SK-N-MC (cell line): ENCODE data around the gene DOLK.
"Not testable (repeated sequence)": the region's sequence is repeated elsewhere in the genome, so short reads cannot be mapped to it uniquely, and the experiment has no call there.

Source experiments
- EZH2 ChIP-seq: fragments of 200-600 bp; sonication (generic); IDR thresholded peaks from one replicate; pipeline ENCODE4 v1.6.1; 2017; ENCODE audit warnings: antibody characterized with exemption
- POLR2AphosphoS5 ChIP-seq: IDR thresholded peaks from 2 replicates; pipeline ENCODE4 v1.6.1; 2012; ENCODE audit warnings: mild to moderate bottlenecking, low read depth, low read length, borderline replicate concordance

DNA sequence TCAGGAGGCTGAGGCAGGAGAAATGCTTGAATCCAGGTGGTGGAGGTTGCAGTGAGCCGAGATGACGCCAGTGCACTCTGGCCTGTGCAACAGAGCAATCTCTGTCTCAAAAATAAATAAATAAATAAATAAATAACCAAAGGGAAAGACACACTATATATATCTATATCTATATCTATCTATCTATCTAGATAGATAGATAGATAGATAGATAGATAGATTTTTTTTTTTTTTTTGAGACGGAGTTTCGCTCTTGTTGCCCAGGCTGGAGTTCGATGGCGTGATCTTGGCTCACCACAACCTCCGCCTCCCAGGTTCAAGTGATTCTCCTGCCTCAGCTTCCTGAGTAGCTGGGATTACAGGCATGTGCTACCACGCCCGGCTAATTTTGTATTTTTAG lies 14.0 kb upstream of the DOLK start:
- TF ChIP-seq EZH2, POLR2AphosphoS5: not testable (repeated sequence)
